ES-I3 (cell line): ENCODE data around the gene DHX35.
"Not testable (repeated sequence)": the region's sequence is repeated elsewhere in the genome, so short reads cannot be mapped to it uniquely, and the experiment has no call there.

Source experiments
- H3K36me3 ChIP-seq: 2 replicates; pipeline ENCODE4 v1.6.1; 2013; ENCODE audit warnings: mild to moderate bottlenecking, low read length, control low read depth, moderate library complexity; ENCODE audit not compliant: insufficient read depth
- H3K4me1 ChIP-seq: 2 replicates; pipeline ENCODE4 v1.6.1; 2013; ENCODE audit warnings: mild to moderate bottlenecking, control low read depth, low read length; ENCODE audit not compliant: insufficient read depth
- H3K9ac ChIP-seq: 2 replicates; pipeline ENCODE4 v1.6.1; 2013; ENCODE audit warnings: low read depth, mild to moderate bottlenecking, low read length, moderate library complexity
- H3K9me3 ChIP-seq: 2 replicates; pipeline ENCODE4 v1.6.1; 2013; ENCODE audit warnings: mild to moderate bottlenecking, low read length, moderate library complexity; ENCODE audit not compliant: control insufficient read depth, insufficient read depth

Gene DHX35

DNA sequence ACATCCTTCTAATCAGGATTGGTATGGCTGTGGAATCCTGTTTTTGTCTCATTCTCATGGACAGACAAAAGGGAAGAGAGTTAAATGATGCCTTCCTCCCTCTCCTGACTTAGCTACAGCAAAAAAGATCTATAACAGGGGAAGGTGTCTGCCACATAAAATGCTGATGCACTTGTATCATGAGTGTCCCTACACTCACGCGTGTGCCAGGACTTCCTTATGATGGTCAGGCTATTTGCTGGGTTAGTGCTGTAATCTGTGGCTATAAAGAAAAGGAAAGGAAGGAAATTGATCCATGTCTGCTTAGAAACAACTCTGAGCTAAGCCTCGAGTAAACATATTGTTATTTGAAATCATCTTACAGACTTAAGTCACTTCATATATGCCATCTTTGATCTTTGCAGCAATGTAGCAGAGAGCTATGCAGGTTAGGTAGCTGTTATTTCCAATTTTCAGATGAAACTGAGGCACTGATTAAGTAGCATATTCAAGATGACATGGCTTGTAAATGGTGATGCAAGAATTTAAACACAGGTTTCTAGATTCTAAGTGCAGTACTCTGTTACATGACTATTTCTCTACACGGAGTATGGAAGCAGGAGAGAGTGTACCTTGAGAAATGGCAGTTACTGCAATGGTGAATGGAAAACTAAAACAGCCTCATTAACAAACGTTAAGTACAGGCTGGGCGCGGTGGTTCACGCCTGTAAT is 8.4 kb upstream of the DHX35 start:
- Histone ChIP-seq H3K4me1 (no peaks in the 10 kb centered on the region), H3K9ac (no peak overlapping the region), H3K36me3 (peaks cover 7% of the 10 kb centered on the region), H3K9me3 (no peaks in the 10 kb centered on the region)

DNA sequence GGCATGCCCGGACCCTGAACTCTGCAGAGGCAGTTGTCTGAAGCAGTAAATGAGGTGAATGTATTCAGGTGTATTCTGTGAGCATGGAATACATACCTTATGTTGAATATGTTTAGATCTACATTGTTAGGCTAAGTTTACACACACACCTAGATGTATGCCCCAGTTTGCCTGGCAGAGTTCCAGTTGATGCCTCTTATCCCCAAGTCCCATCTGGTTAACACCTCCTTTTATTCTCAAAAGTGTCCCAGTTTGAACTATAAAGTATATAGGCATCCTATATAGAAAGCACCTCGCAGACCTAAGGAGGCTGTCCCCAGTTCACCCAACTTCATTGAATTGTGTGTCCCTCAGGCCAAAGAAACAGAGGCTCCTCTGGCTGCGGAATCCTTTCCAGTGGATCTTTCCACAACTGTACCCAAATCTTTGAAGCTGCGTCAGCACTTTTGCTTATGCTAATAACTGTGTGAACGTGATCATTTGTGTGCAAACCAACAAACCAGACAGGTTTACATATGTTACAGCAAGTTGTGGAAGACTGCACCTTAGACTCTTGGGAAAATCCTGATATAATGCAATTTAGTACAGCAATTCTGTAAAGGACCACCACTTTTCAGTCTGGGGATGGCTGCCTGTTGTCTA is 4.8 kb upstream of the DHX35 start:
- Histone ChIP-seq H3K9ac (no peak overlapping the region), H3K36me3 (no peaks in the 10 kb centered on the region; the same call in 1 of the 2 replicates), H3K9me3 (no peaks in the 10 kb centered on the region), H3K4me1 (0 out of 2 replicates have a peak, but pooled peaks cover 6% of the 10 kb centered on the region)

DNA sequence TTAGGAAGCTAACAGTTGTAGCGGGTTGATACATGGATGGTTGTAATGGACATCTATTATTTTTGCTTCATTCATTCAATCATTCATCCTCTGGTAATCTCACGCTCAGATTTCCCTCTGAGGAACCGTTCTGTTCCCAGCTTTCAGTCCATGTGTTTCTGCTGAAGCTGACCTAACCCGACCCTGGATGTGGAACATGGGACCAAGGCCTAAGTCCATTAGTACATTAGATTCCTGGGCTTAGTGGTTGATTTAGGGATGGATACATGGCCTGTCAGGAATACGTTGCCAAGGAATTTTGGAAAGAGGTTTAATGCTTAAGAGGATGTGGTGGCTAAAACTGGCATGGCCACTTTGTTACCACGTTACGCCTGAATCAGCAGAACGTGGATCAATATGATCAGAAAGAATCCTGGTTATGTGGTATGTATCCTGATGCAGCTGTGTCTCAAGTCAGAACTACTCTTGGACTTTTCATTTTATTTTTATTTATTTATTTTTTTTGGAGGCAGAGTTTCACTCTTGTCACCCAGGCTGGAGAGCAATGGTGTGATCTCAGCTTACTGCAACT is 4.1 kb upstream of the DHX35 start:
- Histone ChIP-seq H3K36me3 (no peaks in the 10 kb centered on the region; the same call in 1 of the 2 replicates), H3K4me1 (0 out of 2 replicates have a peak, but pooled peaks cover 6% of the 10 kb centered on the region), H3K9ac (no peak overlapping the region), H3K9me3 (no peaks in the 10 kb centered on the region)

DNA sequence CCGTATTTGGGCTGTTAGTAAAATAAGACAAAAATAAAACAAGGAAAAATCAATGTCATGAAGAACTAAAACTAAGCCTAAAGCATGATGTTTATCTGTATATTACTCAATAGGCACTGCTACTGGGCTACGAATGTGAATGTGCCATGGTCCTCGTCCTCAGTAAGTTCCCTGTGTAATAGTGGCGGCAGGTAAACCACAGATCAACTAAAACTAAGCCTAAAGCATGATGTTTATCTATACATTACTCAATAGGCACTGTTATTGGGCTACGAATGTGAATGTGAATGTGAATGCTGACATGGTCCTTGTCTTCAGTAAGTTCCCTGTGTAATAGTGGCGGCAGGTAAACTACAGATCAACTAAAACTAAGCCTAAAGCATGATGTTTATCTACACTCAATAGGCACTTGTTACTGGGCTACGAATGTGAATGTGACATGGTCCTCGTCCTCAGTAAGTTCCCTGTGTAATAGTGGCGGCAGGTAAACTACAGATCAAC is 1.9 kb upstream of the DHX35 start:
- not testable (repeated sequence) for H3K9me3 ChIP-seq, H3K36me3 ChIP-seq, H3K4me1 ChIP-seq, H3K9ac ChIP-seq

DNA sequence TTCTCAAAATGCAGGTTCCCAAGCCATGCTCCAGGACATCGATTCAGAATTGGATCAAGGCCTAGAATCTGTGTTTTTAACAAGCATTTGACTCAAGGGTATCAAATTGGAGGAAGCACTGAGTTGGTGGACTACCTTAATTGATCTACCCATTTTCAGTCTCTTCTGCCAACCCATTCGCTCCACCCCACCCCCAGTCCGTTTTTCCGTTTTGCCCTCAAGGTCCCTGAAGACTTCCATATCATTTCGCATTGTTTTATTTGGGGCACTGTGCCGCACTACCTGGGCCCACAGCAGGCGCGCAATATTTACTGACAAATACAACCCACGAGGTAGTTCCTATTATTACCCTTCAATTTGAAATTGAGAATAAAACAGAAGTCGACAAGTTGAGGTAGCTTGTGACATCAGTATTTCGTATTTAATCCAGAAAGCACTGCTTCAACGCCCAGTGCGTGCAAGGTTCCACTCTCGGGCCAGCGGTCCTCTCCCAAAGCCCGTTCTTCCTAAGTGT is 557 bp upstream of the DHX35 start:
- Histone ChIP-seq H3K9me3 (no peaks in the 10 kb centered on the region), H3K4me1 (0 out of 2 replicates have a peak, but pooled peaks cover 6% of the 10 kb centered on the region), H3K36me3 (no peaks in the 10 kb centered on the region; the same call in 1 of the 2 replicates), H3K9ac (peak overlapping the region; percentile 70)

DNA sequence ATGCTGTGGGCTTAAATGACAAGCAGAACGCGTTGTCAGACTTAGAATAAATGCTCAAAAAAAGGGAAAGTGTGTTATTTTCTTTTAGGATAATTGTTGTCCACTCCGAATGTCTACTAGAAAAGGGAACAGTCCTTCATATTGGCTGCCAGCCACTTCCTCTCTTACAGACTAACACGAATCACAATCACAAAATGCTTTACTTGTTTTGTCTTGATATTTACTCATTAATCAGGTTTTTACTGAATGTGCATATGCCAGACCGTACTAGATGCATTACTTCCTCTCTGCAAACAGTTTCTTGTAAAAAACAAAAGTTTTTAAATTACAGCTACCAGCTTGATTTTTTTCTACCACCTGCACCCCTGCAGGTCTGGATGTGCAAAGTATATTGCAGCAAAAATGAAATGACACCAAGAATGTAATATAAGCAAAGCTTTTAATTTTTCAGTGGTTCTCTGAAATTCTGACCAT is 821 bp downstream of the DHX35 start:
- 0 out of 2 replicates have a peak, but pooled peaks cover 6% of the 10 kb centered on the region for H3K4me1 ChIP-seq
- H3K36me3 ChIP-seq: no peaks in the 10 kb centered on the region; the same call in 1 of the 2 replicates
- peak overlapping the region; percentile 70 for H3K9ac ChIP-seq
- H3K9me3 ChIP-seq: no peaks in the 10 kb centered on the region

DNA sequence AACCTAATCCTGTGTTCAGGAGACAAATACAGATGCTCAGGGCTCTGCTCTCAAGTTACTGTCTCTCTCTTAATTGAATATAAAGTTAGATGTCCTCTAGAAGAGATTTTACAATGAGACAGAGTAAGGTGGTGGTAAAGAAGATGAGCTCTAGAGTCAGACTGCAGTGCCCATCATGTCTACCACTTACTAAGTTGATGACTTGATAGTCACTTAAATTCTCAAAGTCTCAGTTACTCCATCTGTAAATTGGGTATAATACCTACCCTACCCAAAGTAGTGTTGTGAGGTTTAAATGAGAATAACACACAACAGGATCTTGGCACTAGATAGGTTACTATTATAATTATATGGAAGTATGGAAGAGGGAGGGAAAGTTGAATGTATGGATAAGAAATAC is 1.6 kb downstream of the DHX35 start:
- H3K9me3 ChIP-seq: no peaks in the 10 kb centered on the region
- no peaks in the 10 kb centered on the region; the same call in 1 of the 2 replicates for H3K36me3 ChIP-seq
- 0 out of 2 replicates have a peak, but pooled peaks cover 6% of the 10 kb centered on the region for H3K4me1 ChIP-seq
- no peak overlapping the region for H3K9ac ChIP-seq

DNA sequence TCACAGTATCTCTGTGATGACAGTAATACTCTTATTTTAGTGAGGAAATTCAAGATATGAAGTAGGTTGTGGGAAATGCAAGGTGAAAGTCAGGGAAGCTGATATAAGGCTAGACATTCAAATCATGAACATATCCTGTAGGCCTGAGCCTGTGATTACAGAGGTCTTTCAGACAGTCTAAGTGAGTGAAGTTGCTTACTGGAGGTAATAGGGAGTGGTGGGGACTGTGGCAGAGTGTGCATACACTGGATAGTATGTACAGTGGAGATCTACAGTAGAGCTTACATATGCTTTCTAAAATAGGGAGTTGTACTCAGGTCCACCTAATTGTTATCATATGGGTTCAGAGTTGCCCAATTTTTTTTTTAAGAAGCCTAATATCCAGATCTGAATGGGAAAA is 3.1 kb downstream of the DHX35 start:
- Histone ChIP-seq H3K9me3 (no peaks in the 10 kb centered on the region), H3K9ac (no peak overlapping the region), H3K4me1 (0 out of 2 replicates have a peak, but pooled peaks cover 6% of the 10 kb centered on the region), H3K36me3 (no peaks in the 10 kb centered on the region; the same call in 1 of the 2 replicates)

DNA sequence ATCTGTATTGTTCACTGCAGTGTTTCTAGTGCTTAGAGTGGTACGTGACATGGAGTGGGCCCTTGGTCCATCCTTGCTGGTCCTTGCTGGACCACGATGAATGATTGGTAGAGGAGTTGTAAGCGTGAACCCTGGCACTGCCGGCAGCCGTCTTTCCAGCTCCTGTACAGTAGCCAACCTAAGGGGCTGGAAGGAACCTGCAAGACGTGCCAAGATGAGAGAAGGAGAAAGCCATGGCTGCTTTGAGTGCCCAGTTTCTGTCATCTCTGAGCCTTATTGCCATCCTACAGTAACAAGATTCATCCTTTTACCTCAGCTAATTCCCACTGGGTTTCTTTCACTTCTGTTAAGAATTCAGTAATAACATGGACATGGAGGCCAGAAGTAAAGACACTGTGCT is 5.9 kb downstream of the DHX35 start:
- Histone ChIP-seq H3K9me3 (no peaks in the 10 kb centered on the region), H3K9ac (no peak overlapping the region), H3K4me1 (no peaks in the 10 kb centered on the region), H3K36me3 (no peaks in the 10 kb centered on the region; the same call in 1 of the 2 replicates)

DNA sequence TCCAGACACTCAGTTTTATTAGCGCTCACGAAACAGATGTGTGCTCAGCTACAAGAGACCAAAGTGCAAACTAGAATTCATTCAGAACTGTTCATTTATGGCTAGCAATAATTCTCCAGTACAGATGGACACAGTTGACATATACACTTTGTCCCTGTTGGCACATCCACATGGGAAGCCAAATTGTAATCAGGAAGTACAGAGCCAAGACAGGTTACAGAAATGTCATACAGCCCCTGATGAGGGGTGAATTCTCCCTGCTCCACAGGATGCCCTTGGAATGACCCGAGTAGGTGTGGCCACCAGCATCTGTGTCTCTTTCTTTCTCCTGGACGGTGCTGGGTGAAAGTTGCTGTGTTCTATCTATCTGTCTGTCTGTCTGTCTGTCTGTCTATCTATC is 7.6 kb downstream of the DHX35 start:
- H3K4me1 ChIP-seq: no peaks in the 10 kb centered on the region
- H3K9me3 ChIP-seq: no peaks in the 10 kb centered on the region
- H3K36me3 ChIP-seq: no peaks in the 10 kb centered on the region; the same call in 1 of the 2 replicates
- H3K9ac ChIP-seq: no peak overlapping the region

DNA sequence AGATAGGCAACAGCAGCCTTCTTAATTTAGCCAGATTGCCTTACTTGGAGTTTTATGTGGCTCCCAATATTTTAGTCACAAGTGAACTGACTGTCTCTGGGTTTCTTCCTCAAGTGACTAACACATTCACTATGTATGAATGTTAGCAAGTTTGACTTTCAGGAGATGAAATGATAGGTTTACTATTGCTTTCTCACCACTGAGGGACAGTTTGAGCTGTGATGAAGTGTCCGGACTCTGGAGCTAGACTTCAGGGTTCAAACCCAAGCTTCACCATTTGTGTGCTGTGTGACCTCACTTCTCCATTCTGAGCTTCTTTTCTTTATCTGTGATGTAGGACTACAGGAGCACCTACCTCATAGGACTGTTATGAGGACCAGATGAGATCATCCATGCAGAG is 8.2 kb downstream of the DHX35 start:
- no peaks in the 10 kb centered on the region for H3K4me1 ChIP-seq
- no peak overlapping the region for H3K9ac ChIP-seq
- no peaks in the 10 kb centered on the region for H3K9me3 ChIP-seq
- no peaks in the 10 kb centered on the region; the same call in 1 of the 2 replicates for H3K36me3 ChIP-seq

DNA sequence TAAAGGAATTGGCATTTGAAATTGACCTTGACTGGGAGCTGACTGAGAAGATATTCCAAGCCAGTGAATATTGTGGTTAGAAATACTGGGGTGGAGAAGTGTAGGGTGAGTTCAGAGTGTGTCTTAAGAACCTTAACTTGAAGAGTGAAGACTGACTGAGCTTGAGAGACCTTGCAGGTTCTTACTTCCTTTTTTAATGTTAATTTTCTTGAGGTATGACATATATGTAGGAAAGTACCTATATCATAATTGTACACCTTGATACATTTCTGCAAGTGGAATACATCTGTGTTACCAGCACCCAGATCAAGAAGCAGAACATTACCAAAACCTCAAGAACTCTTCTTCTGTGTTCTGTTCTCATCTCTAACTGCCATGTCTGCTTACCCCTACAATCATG is 11.0 kb downstream of the DHX35 start:
- Histone ChIP-seq H3K36me3 (peaks cover 5% of the 10 kb centered on the region; the same call in 1 of the 2 replicates), H3K9me3 (no peaks in the 10 kb centered on the region), H3K9ac (no peak overlapping the region), H3K4me1 (no peaks in the 10 kb centered on the region)

DNA sequence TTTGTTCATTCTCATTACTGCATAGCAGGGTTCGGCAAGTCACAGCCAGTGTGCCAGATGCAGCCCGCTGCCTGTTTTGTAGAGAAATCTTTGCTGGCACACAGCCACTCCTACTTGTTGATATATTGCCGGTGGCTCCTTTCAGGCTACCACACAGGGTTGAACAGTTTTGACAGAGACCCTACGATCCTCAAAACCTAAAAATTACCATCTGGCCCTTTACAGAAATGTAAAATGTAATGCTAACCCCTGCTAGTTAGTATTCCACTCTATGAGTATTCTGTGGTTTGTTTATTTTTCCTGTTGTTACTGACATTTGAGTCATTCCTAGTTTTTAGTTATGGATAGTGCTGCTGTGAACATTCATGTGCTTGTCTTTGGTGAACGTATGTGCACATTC is 11.5 kb downstream of the DHX35 start:
- Histone ChIP-seq H3K36me3 (peaks cover 5% of the 10 kb centered on the region; the same call in 1 of the 2 replicates), H3K9ac (no peak overlapping the region), H3K9me3 (no peaks in the 10 kb centered on the region), H3K4me1 (no peaks in the 10 kb centered on the region)

DNA sequence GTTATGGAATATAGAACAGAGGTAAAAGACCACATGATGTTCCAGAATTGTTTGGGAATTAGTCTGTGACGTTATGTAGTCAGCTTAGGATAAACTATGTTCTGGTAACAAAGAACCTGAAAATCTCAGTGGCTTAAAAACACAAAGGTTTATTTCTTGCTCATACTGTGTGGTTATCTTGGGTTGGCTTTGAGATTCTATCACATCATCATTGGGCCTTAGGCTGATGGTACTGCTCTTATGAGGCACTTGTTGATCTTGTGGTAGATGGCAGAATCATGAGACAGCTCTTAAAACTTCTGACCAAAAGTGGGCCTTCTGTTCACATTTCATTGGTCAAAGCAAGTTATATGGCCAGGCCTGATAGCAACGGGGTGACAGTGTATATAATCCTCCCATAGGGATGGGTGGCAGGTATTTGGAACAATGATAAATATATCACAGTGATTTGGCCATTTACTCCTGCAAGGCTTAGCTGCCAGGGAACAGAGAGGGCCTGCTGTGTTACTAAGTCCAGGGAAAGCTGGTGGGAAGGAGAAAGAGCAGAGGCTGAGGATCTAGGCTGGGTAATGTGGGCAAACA is 13.5 kb downstream of the DHX35 start:
- H3K36me3 ChIP-seq: peaks cover 5% of the 10 kb centered on the region; the same call in 1 of the 2 replicates
- H3K9me3 ChIP-seq: no peaks in the 10 kb centered on the region
- H3K4me1 ChIP-seq: no peaks in the 10 kb centered on the region
- H3K9ac ChIP-seq: no peak overlapping the region
